Measurements from ENCODE around the gene MITF.
"Not testable (repeated sequence)": the region's sequence is repeated elsewhere in the genome, so short reads cannot be mapped to it uniquely, and the experiment has no call there.

The MITF gene

GRCh38 chr3:69791106-69791505 is 51.8 kb downstream of the MITF start:
- DNase-seq (ENCODE audit: low read depth) = no peak

GRCh38 chr3:69791919-69792399 is 52.7 kb downstream of the MITF start:
- DNase-seq (ENCODE audit: low read depth) = no peak

- not testable (repeated sequence) for DNase-seq (ENCODE audit: low read depth)
These were observed 56.9 kb downstream of the MITF start for GRCh38 chr3:69796126-69796525.

- no peak for DNase-seq (ENCODE audit: low read depth)
These were observed 64.5 kb downstream of the MITF start for GRCh38 chr3:69803681-69804270.

- no peak for DNase-seq (ENCODE audit: low read depth)
These were observed 66.2 kb downstream of the MITF start for GRCh38 chr3:69805491-69805890.

- DNase-seq (ENCODE audit: low read depth) = no peak
These were observed 67.6 kb downstream of the MITF start for GRCh38 chr3:69806735-69807438.

- no peak for DNase-seq (ENCODE audit: low read depth)
These were observed 68.4 kb downstream of the MITF start for GRCh38 chr3:69807674-69808073.

GRCh38 chr3:69809076-69809835 is 70.0 kb downstream of the MITF start:
- DNase-seq (ENCODE audit: low read depth) = no peak

- DNase-seq (ENCODE audit: low read depth) = no peak
These were observed 72.5 kb downstream of the MITF start for GRCh38 chr3:69811452-69812401.

GRCh38 chr3:69815970-69816369 is 76.7 kb downstream of the MITF start:
- DNase-seq (ENCODE audit: low read depth) = no peak

- no peak for DNase-seq (ENCODE audit: low read depth)
These were observed 78.7 kb downstream of the MITF start for GRCh38 chr3:69817988-69818387.

- DNase-seq (ENCODE audit: low read depth) = no peak
These were observed 80.0 kb downstream of the MITF start for GRCh38 chr3:69819282-69819681.

GRCh38 chr3:69821133-69821532 is 81.9 kb downstream of the MITF start:
- DNase-seq (ENCODE audit: low read depth) = no peak

- DNase-seq (ENCODE audit: low read depth) = no peak
These were observed 84.5 kb downstream of the MITF start for GRCh38 chr3:69823743-69824142.

GRCh38 chr3:69825446-69825845 is 86.2 kb downstream of the MITF start:
- no peak for DNase-seq (ENCODE audit: low read depth)

GRCh38 chr3:69827127-69827526 is 87.9 kb downstream of the MITF start:
- no peak for DNase-seq (ENCODE audit: low read depth)

- no peak for DNase-seq (ENCODE audit: low read depth)
These were observed 89.6 kb downstream of the MITF start for GRCh38 chr3:69828817-69829216.

GRCh38 chr3:69830147-69830546 is 90.9 kb downstream of the MITF start:
- DNase-seq (ENCODE audit: low read depth) = no peak

GRCh38 chr3:69831737-69832136 is 92.5 kb downstream of the MITF start:
- no peak for DNase-seq (ENCODE audit: low read depth)

- DNase-seq (ENCODE audit: low read depth) = no peak
These were observed 94.3 kb downstream of the MITF start for GRCh38 chr3:69833591-69833990.

- DNase-seq (ENCODE audit: low read depth) = no peak
These were observed 99.0 kb downstream of the MITF start for GRCh38 chr3:69838217-69838616.

All from activated T-cell treated with anti-CD3 and anti-CD28 coated beads for 1 hour (primary cell).